ENCODE data around the gene NETO1. TPM values are rescaled to one million over a fixed set of nuclear protein-coding genes. Genes with fewer than 3 reads are reported as not detected.

NETO1 gene
- total and polyA plus RNA-seq, 10 of the 15 experiments (the other 5 are each of a cell fraction or from before 2014, with no cell fraction given), result 0.52 TPM; not detected in 9

- no peak for TF ChIP-seq NKRF (conservative IDR thresholded peaks at IDR 0.05)
Observed at GRCh38 chr18:72834731-72835130, 33.1 kb downstream of the NETO1 start (continued).

GRCh38 chr18:72833471-72833870 lies 34.3 kb downstream of the NETO1 start:
- FAIRE-seq (no peak), ATAC-seq (no peak), DNase-seq (ENCODE audit: low read depth, low spot score) (no peak)
- no TSS peak for BruUV-seq (replicated peaks)
- Histone ChIP-seq H3K4me1 (ENCODE audit: control insufficient read depth, insufficient read depth, low read length) (no peaks in the 10 kb centered on the region), H4K20me1 (ENCODE audit: control insufficient read depth, insufficient read depth) (no peaks in the 10 kb centered on the region), H3K9ac (ENCODE audit: control insufficient read depth, insufficient read depth, low read length) (no peak overlapping the region), H3K27me3 (replicated peaks in 1 of 2; ENCODE audit: control insufficient read depth in 2 of 2, insufficient read depth in 2 of 2, low read length in 1 of 2) (no peaks in the 10 kb centered on the region), H3K36me3 (ENCODE audit: control insufficient read depth in 2 of 2, insufficient read depth in 2 of 2, low read length in 1 of 2) (no peaks in the 10 kb centered on the region), H3K4me2 (ENCODE audit: control insufficient read depth, insufficient read depth) (no peak overlapping the region), H3K4me3 (no peak overlapping the region), H3K27ac (ENCODE audit: control insufficient read depth, insufficient read depth) (no peak overlapping the region), H3K79me2 (ENCODE audit: control insufficient read depth, insufficient read depth, low read length) (no peaks in the 10 kb centered on the region), H3K9me3 (replicated peaks; ENCODE audit: control insufficient read depth, insufficient read depth, low read length) (no peaks in the 10 kb centered on the region), H2AFZ (ENCODE audit: control insufficient read depth, low read depth, low read length) (no peak overlapping the region)
- ChIA-PET SMC1A (ENCODE audit: uncharacterized antibody, unreplicated experiment) (no interaction called here), CTCF (no interaction called here), POLR2A (no interaction called here), RAD21 (ENCODE audit: unreplicated experiment) (no interaction called here)
- 56% methylated on average over 7 of the region's 7 CpGs for WGBS (ENCODE audit: insufficient coverage, insufficient replicate concordance, low lambda C conversion rate, missing lambda C conversion rate)
- TF ChIP-seq NFIC (IDR thresholded peaks at IDR 0.05; ENCODE audit: low read depth, low read length) (no peak), PAX5 (IDR thresholded peaks at IDR 0.05; ENCODE audit: borderline replicate concordance, low read depth, low read length) (no peak), JUNB (IDR thresholded peaks at IDR 0.05) (no peak), ZBED1 (IDR thresholded peaks at IDR 0.05; ENCODE audit: borderline replicate concordance) (no peak), JUND (IDR thresholded peaks at IDR 0.05; ENCODE audit: low read depth, low read length) (no peak), DPF2 (IDR thresholded peaks at IDR 0.05) (no peak), NFYB (IDR thresholded peaks at IDR 0.05; ENCODE audit: insufficient read depth, low read depth, low read length) (no peak), POLR2A (IDR thresholded peaks at IDR 0.05; ENCODE audit: low read depth, low read length) (no peak), MEF2A (IDR thresholded peaks at IDR 0.05; ENCODE audit: insufficient read depth, low read depth, low read length) (no peak), SUPT20H (IDR thresholded peaks at IDR 0.05; ENCODE audit: borderline replicate concordance, control insufficient read depth, low read depth, low read length) (no peak)
- in situ Hi-C loops (cut with MboI) (no loop called here), intact Hi-C loops (cut with micrococcal nuclease; ENCODE audit: unreplicated experiment) (no loop called here)
